ENCODE data around the gene NFAT5.

The NFAT5 gene

GRCh38 chr16:69523566-69524305 lies 42.0 kb upstream of the NFAT5 start:
- TF ChIP-seq, protein P1, sequence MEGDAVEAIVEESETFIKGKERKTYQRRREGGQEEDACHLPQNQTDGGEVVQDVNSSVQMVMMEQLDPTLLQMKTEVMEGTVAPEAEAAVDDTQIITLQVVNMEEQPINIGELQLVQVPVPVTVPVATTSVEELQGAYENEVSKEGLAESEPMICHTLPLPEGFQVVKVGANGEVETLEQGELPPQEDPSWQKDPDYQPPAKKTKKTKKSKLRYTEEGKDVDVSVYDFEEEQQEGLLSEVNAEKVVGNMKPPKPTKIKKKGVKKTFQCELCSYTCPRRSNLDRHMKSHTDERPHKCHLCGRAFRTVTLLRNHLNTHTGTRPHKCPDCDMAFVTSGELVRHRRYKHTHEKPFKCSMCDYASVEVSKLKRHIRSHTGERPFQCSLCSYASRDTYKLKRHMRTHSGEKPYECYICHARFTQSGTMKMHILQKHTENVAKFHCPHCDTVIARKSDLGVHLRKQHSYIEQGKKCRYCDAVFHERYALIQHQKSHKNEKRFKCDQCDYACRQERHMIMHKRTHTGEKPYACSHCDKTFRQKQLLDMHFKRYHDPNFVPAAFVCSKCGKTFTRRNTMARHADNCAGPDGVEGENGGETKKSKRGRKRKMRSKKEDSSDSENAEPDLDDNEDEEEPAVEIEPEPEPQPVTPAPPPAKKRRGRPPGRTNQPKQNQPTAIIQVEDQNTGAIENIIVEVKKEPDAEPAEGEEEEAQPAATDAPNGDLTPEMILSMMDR (IDR thresholded peaks at IDR 0.05; ENCODE audit: borderline replicate concordance, control extremely low read depth, extremely low read depth, insufficient read depth, missing control alignments) = no peak
- in situ Hi-C loops (cut with MboI; ENCODE audit: low sequenced_read_pairs, unreplicated experiment) = no loop called here
- DNase-seq (ENCODE audit: low spot score) = no peak

- in situ Hi-C loops (cut with MboI; ENCODE audit: low sequenced_read_pairs, unreplicated experiment) = no loop called here
- no peak for DNase-seq (ENCODE audit: low spot score)
- TF ChIP-seq, protein P1 (IDR thresholded peaks at IDR 0.05; ENCODE audit: borderline replicate concordance, control extremely low read depth, extremely low read depth, insufficient read depth, missing control alignments) = no peak
These were observed 38.7 kb upstream of the NFAT5 start for GRCh38 chr16:69526831-69527655.

DNA sequence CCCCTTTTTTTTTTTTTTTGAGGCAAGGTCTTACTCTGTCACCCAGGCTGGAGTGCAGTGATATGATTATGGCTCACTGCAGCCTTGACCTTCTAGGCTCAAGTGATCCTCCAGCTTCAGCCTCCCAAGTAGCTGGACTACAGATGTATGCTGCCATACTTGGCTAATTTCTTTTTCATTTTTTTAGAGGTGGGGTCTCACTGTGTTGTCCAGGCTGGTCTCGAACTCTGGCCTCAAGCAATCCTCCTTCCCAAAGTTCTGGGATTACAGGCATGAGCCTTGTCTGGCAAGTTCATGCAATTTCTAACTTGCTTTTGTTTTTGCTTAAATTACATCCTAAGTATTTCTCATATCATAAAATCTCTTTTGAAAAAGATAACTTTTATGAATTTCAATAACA lies 33.8 kb upstream of the NFAT5 start:
- in situ Hi-C loops (cut with MboI; ENCODE audit: low sequenced_read_pairs, unreplicated experiment) = no loop called here
- DNase-seq (ENCODE audit: low spot score) = no peak
- TF ChIP-seq, protein P1 (IDR thresholded peaks at IDR 0.05; ENCODE audit: borderline replicate concordance, control extremely low read depth, extremely low read depth, insufficient read depth, missing control alignments) = no peak

DNA sequence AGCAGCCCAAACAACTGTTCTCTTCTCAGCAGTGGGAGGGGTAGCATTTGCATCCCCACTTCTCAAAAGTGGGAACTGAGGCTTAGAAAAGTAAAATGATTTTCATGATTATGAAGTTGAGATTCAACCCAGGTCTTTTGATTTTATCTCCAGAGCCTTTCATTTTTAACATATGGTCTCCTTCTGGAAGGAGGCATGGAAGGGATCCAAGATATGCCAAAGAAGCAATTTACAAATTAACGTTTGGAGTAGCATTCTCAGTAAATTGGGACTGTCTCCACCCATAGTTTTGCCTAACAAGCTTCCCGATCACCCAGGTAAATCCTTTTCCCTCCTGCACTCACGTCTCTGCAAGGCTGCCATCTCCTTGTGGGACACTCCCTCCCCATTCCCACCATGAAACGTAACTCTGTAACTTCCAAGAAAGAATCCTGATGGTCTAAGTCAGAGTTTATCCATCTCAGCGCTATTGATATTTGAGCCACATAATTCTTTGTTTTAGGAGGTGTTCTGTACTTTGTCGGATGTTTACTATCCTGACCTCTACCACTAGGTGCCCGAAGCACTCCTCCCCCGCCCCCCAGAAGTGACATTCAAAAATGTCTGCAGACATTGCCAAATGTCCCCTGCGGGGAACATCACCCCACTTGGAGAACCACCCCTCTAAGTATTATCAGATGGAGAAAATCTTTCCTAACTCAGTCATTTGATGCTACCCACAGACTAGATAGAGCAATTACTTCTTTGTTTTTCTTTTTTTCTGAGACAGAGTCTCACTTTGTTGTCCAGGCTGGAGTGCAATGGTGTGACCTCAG lies 32.9 kb upstream of the NFAT5 start:
- TF ChIP-seq, protein P1 (IDR thresholded peaks at IDR 0.05; ENCODE audit: borderline replicate concordance, control extremely low read depth, extremely low read depth, insufficient read depth, missing control alignments) = no peak
- DNase-seq (ENCODE audit: low spot score) = no peak
- in situ Hi-C loops (cut with MboI; ENCODE audit: low sequenced_read_pairs, unreplicated experiment) = no loop called here

- no peak for DNase-seq (ENCODE audit: low spot score)
- TF ChIP-seq, protein P1 (IDR thresholded peaks at IDR 0.05; ENCODE audit: borderline replicate concordance, control extremely low read depth, extremely low read depth, insufficient read depth, missing control alignments) = no peak
- in situ Hi-C loops (cut with MboI; ENCODE audit: low sequenced_read_pairs, unreplicated experiment) = no loop called here
These were observed 31.0 kb upstream of the NFAT5 start for GRCh38 chr16:69534720-69535119.
